ENCODE measurements around the gene YDJC. TPM values are rescaled to one million over a fixed set of nuclear protein-coding genes. Genes with fewer than 3 reads are reported as not detected.

The YDJC gene
- total and polyA plus RNA-seq, 9 of the 15 experiments (the other 6 are each of a cell fraction or from before 2014, with no cell fraction given) = 13.5 to 871 (median 164) TPM

DNA sequence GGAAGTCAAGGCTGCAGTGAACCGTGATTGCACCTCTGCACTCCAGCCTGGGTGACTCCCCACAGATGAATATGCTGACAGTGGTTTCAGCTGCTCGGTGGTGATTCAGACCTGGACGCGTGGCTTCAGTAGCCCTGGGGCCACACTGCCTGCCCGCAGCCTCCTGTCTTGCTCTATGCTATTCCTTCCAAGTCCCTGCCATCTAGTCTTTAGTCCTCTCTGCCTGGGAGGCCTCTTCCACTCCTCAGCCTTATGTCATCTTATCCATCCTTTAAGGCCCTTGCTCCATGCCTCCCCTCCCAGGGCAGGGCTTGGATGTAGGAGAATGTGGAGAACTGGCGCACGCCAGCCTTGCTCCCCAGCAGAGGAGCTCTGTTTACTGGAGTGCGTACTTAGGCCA, 23.0 kb downstream of the YDJC start:
- ATAC-seq (peak; percentile 18), FAIRE-seq (no peak), DNase-seq (ENCODE audit: extremely low read depth in 1 of 4, low spot score in 3 of 4) (peak in 3 of 4 experiments; percentile 59 to 73 (median 66))
- BruUV-seq (replicated peaks) = no TSS peak
- CTCF ChIA-PET (ENCODE audit: low intra/inter-chr PET ratio) = no interaction called here
- intact Hi-C loops (cut with micrococcal nuclease) = no loop called here
- Histone ChIP-seq H3K79me2 (ENCODE audit: control insufficient read depth, insufficient read depth, low read length) (peaks cover 93% of the 10 kb centered on the region), H2AFZ (ENCODE audit: low read depth, low read length) (no peak overlapping the region), H3K4me3 (no peak overlapping the region), H3K36me3 (ENCODE audit: control insufficient read depth, insufficient read depth, low read length) (peaks cover 80% of the 10 kb centered on the region), H3K9me3 (replicated peaks; ENCODE audit: control insufficient read depth, insufficient read depth, low read depth, low read length) (no peaks in the 10 kb centered on the region), H3K9me1 (ENCODE audit: control insufficient read depth, insufficient read depth, low read length) (peaks cover 24% of the 10 kb centered on the region), H3K27me3 (ENCODE audit: control insufficient read depth in 2 of 2, insufficient read depth in 2 of 2, low read length in 2 of 2) (peaks cover 0 to 2% of the 10 kb centered on the region in 2 experiments; a peak in 1 of 5 replicates), H3K27ac (ENCODE audit: extremely low read depth, low read depth, low read length) (peak overlapping the region; percentile 9; the same call in 2 of the 3 replicates), H3K4me1 (replicated peaks in 1 of 2; ENCODE audit: control insufficient read depth in 2 of 2, insufficient read depth in 2 of 2, low read length in 2 of 2) (peaks cover 26% of the 10 kb centered on the region in 2 experiments), H4K20me1 (replicated peaks; ENCODE audit: control insufficient read depth, insufficient read depth, low read length) (peaks cover 52% of the 10 kb centered on the region), H3K4me2 (ENCODE audit: insufficient read depth, low read length) (peak overlapping the region; percentile 3; the same call in 1 of the 2 replicates), H3K9ac (ENCODE audit: insufficient read depth in 1 of 2, low read depth in 2 of 2, low read length in 2 of 2) (peak overlapping the region in 1 of 2 experiments; percentile 78; a peak in 2 of 4 replicates)
- in situ Hi-C loops (cut with MboI) = no loop called here
- POLR2A ChIA-PET = interaction anchor here (0.6 to 76.8 kb wide), 8 partner anchors 2 to 596 kb away, joined by 3 to 4622 read pairs (median 4); partner anchors contain the start of genes CCDC116, SDF2L1 and YDJC
- WGBS (ENCODE audit: insufficient coverage, low coverage, missing lambda C conversion rate) = 61% methylated on average over 8 of the region's 8 CpGs
- TF ChIP-seq TCF7 (IDR thresholded peaks at IDR 0.05; ENCODE audit: borderline replicate concordance) (no peak), PHF20 (IDR thresholded peaks at IDR 0.05; ENCODE audit: partially characterized antibody) (no peak), FOSL1 (tag; conservative IDR thresholded peaks at IDR 0.05) (peak; percentile 45), ESRRA (IDR thresholded peaks at IDR 0.05; ENCODE audit: borderline replicate concordance, low read depth) (no peak), CHCHD3 (CRISPR knock-in tag; IDR thresholded peaks at IDR 0.05) (no peak), ELF2 (CRISPR knock-in tag; IDR thresholded peaks at IDR 0.05) (no peak), FUS (optimal IDR thresholded peaks at IDR 0.05; ENCODE audit: low read depth, low read length) (no peak), SMAD1 (IDR thresholded peaks at IDR 0.05; ENCODE audit: low read depth, low read length, partially characterized antibody) (peak; percentile 1), HDGF (IDR thresholded peaks at IDR 0.05) (no peak), JUN (IDR thresholded peaks at IDR 0.05; ENCODE audit: borderline replicate concordance, low read depth, low read length) (peak; percentile 48), JUN (CRISPR knock-in tag; IDR thresholded peaks at IDR 0.05; ENCODE audit: borderline replicate concordance) (no peak)
- TF ChIP-seq, protein P1, sequence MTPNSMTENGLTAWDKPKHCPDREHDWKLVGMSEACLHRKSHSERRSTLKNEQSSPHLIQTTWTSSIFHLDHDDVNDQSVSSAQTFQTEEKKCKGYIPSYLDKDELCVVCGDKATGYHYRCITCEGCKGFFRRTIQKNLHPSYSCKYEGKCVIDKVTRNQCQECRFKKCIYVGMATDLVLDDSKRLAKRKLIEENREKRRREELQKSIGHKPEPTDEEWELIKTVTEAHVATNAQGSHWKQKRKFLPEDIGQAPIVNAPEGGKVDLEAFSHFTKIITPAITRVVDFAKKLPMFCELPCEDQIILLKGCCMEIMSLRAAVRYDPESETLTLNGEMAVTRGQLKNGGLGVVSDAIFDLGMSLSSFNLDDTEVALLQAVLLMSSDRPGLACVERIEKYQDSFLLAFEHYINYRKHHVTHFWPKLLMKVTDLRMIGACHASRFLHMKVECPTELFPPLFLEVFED (CRISPR knock-in tag; conservative IDR thresholded peaks at IDR 0.05) = no peak
- TF ChIP-seq, protein P2, sequence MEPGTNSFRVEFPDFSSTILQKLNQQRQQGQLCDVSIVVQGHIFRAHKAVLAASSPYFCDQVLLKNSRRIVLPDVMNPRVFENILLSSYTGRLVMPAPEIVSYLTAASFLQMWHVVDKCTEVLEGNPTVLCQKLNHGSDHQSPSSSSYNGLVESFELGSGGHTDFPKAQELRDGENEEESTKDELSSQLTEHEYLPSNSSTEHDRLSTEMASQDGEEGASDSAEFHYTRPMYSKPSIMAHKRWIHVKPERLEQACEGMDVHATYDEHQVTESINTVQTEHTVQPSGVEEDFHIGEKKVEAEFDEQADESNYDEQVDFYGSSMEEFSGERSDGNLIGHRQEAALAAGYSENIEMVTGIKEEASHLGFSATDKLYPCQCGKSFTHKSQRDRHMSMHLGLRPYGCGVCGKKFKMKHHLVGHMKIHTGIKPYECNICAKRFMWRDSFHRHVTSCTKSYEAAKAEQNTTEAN (CRISPR knock-in tag; IDR thresholded peaks at IDR 0.05) = no peak
- TF ChIP-seq, protein P3, sequence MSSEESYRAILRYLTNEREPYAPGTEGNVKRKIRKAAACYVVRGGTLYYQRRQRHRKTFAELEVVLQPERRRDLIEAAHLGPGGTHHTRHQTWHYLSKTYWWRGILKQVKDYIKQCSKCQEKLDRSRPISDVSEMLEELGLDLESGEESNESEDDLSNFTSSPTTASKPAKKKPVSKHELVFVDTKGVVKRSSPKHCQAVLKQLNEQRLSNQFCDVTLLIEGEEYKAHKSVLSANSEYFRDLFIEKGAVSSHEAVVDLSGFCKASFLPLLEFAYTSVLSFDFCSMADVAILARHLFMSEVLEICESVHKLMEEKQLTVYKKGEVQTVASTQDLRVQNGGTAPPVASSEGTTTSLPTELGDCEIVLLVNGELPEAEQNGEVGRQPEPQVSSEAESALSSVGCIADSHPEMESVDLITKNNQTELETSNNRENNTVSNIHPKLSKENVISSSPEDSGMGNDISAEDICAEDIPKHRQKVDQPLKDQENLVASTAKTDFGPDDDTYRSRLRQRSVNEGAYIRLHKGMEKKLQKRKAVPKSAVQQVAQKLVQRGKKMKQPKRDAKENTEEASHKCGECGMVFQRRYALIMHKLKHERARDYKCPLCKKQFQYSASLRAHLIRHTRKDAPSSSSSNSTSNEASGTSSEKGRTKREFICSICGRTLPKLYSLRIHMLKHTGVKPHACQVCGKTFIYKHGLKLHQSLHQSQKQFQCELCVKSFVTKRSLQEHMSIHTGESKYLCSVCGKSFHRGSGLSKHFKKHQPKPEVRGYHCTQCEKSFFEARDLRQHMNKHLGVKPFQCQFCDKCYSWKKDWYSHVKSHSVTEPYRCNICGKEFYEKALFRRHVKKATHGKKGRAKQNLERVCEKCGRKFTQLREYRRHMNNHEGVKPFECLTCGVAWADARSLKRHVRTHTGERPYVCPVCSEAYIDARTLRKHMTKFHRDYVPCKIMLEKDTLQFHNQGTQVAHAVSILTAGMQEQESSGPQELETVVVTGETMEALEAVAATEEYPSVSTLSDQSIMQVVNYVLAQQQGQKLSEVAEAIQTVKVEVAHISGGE (CRISPR knock-in tag; IDR thresholded peaks at IDR 0.05) = 0 out of 6 replicates have a peak, but pooled peaks of 1 of the 3 experiments have one; percentile 45
- TF ChIP-seq, protein P4, sequence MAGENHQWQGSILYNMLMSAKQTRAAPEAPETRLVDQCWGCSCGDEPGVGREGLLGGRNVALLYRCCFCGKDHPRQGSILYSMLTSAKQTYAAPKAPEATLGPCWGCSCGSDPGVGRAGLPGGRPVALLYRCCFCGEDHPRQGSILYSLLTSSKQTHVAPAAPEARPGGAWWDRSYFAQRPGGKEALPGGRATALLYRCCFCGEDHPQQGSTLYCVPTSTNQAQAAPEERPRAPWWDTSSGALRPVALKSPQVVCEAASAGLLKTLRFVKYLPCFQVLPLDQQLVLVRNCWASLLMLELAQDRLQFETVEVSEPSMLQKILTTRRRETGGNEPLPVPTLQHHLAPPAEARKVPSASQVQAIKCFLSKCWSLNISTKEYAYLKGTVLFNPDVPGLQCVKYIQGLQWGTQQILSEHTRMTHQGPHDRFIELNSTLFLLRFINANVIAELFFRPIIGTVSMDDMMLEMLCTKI (IDR thresholded peaks at IDR 0.05; ENCODE audit: partially characterized antibody) = no peak

All from K562 (cell line).